Glutamatergic neuron (in vitro differentiated cells): Measurements from ENCODE around the gene GARIN5B. TPM values are rescaled to one million over a fixed set of nuclear protein-coding genes. Genes with fewer than 3 reads are reported as not detected.

Source experiments
- DNase-seq: peaks from one replicate; pipeline ENCODE4 v3.0.0; 2022
- H3K27ac Mint-ChIP-seq: one replicate; pipeline ENCODE4 v1.8.0; 2020; ENCODE audit warnings: mild to moderate bottlenecking, mixed read lengths, inconsistent platforms; ENCODE audit not compliant: unreplicated experiment
- H3K27me3 Mint-ChIP-seq: one replicate; pipeline ENCODE4 v1.8.0; 2020; ENCODE audit warnings: mild to moderate bottlenecking, moderate library complexity, mixed read lengths, inconsistent platforms; ENCODE audit not compliant: unreplicated experiment
- H3K36me3 Mint-ChIP-seq: one replicate; pipeline ENCODE4 v1.8.0; 2020; ENCODE audit warnings: mild to moderate bottlenecking, mixed read lengths, inconsistent platforms; ENCODE audit not compliant: unreplicated experiment
- H3K4me1 Mint-ChIP-seq: one replicate; pipeline ENCODE4 v1.8.0; 2020; ENCODE audit warnings: mild to moderate bottlenecking, low read depth, mixed read lengths, inconsistent platforms; ENCODE audit not compliant: unreplicated experiment
- H3K4me3 Mint-ChIP-seq: one replicate; pipeline ENCODE4 v1.8.0; 2020; ENCODE audit warnings: mild to moderate bottlenecking, mixed read lengths, inconsistent platforms; ENCODE audit not compliant: unreplicated experiment
- H3K9me3 Mint-ChIP-seq: one replicate; pipeline ENCODE4 v1.8.0; 2020; ENCODE audit warnings: mild to moderate bottlenecking, moderate library complexity, mixed read lengths, inconsistent platforms; ENCODE audit not compliant: unreplicated experiment
- CTCF ChIP-seq: fragments of 200-600 bp; sonication (generic); IDR thresholded peaks from one replicate; pipeline ENCODE4 v1.5.0; 2021; ENCODE audit not compliant: partially characterized antibody, unreplicated experiment
- total RNA-seq: library from RNA; stranded (reverse); fragmentation: NEBNext Ultra II Directional; extraction: Animal tissue kit (Norgen Biotek cat#: 25700); gene quantifications from one replicate; pipeline ENCODE4 v1.2.1, GENCODE V29; 2021; ENCODE audit not compliant: unreplicated experiment

Gene GARIN5B
- total RNA-seq, 1 donor from 2014 or later: 0.17 TPM

GRCh38 chr19:55350620-55351315 is 12.3 kb downstream of the GARIN5B start:
- no peak for TF ChIP-seq CTCF
- Mint-ChIP-seq H3K27ac (no peak overlapping the region), H3K4me3 (no peak overlapping the region), H3K27me3 (peaks cover 18% of the 10 kb centered on the region), H3K9me3 (peaks cover 12% of the 10 kb centered on the region), H3K4me1 (peaks cover 20% of the 10 kb centered on the region), H3K36me3 (no peaks in the 10 kb centered on the region)
- DNase-seq: no peak

GRCh38 chr19:55348317-55349034 is 14.6 kb downstream of the GARIN5B start:
- H3K36me3 Mint-ChIP-seq: no peaks in the 10 kb centered on the region
- DNase-seq: no peak
- peaks cover 12% of the 10 kb centered on the region for H3K9me3 Mint-ChIP-seq
- peaks cover 29% of the 10 kb centered on the region for H3K4me1 Mint-ChIP-seq
- H3K27ac Mint-ChIP-seq: peak overlapping the region; percentile 82
- H3K4me3 Mint-ChIP-seq: peak overlapping the region; percentile 79
- H3K27me3 Mint-ChIP-seq: peaks cover 21% of the 10 kb centered on the region
- no peak for TF ChIP-seq CTCF

GRCh38 chr19:55347442-55348009 is 15.5 kb downstream of the GARIN5B start:
- peak overlapping the region; percentile 75 for H3K4me3 Mint-ChIP-seq

GRCh38 chr19:55346725-55347441 is 16.2 kb downstream of the GARIN5B start:
- Mint-ChIP-seq H3K4me1 (peaks cover 29% of the 10 kb centered on the region), H3K9me3 (peaks cover 8% of the 10 kb centered on the region), H3K27ac (peak overlapping the region; percentile 73), H3K36me3 (no peaks in the 10 kb centered on the region), H3K4me3 (no peak overlapping the region), H3K27me3 (peaks cover 14% of the 10 kb centered on the region)
- peak; percentile 86 for DNase-seq
- no peak for TF ChIP-seq CTCF

More at GRCh38 chr19:55347442-55348009, 15.5 kb downstream of the GARIN5B start:
- no peak for DNase-seq
- no peaks in the 10 kb centered on the region for H3K36me3 Mint-ChIP-seq
- H3K27me3 Mint-ChIP-seq: peaks cover 15% of the 10 kb centered on the region
- peaks cover 29% of the 10 kb centered on the region for H3K4me1 Mint-ChIP-seq
- H3K9me3 Mint-ChIP-seq: peaks cover 8% of the 10 kb centered on the region
- no peak for TF ChIP-seq CTCF
- peak overlapping the region; percentile 77 for H3K27ac Mint-ChIP-seq
